ENCODE results near the gene TCF20.
A peak's percentile ranks its signal among the peaks of the same experiment; 100 is the strongest.

Gene TCF20

GRCh38 chr22:42270510-42271190 is at the start of gene TCF20:
Gene TCF20 (minus strand): TSS chr22:42270653. CDS start chr22:42215305, 55,348 bp downstream.
- peak; percentile 90 for DNase-seq

- no peak for DNase-seq
These were observed 48.9 kb upstream of the TCF20 start for GRCh38 chr22:42319386-42319785.

- DNase-seq, result no peak
These were observed 48.5 kb upstream of the TCF20 start for GRCh38 chr22:42318967-42319366.

DNA sequence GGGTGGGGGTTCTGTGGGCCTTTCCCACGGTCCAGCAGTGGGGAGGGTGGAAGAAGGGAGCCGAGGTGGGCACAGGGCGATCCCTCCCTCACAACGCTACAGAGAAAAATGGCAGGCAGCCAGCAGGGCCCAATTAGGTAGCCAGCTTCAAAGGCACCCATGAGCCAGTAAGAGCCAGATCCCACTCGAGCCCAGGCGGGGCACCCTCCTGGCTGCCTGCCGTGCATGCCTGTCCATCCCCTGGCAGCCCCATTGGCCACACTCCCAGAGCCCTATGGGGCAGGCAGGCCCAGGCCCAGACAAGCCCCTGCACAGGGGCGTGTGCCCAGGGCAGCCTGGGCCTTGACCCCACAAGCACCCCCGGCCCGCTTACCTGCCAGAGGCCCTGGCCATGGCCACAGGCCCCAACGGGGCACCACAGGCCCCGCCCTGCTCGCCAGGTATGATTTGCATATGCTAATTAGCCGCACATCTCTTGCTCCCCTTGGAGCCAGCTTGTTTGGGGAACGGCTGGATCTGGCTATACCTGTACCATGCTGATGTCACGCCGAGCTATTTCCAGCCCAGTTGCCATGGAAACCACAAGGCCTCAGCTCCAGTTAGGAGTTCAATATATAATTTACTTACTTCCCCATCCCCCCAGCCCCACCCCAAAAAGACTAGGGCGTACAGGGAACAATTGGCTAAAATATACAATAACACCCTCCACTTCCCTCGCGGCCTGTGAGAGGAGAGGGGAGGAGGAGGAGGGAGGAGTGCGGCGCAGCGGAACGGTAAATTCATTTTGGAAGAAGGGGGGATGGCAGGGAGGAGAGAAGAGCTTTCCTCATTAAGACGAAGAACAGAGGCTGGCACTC is 47.5 kb upstream of the TCF20 start:
- DNase-seq, result no peak

DNA sequence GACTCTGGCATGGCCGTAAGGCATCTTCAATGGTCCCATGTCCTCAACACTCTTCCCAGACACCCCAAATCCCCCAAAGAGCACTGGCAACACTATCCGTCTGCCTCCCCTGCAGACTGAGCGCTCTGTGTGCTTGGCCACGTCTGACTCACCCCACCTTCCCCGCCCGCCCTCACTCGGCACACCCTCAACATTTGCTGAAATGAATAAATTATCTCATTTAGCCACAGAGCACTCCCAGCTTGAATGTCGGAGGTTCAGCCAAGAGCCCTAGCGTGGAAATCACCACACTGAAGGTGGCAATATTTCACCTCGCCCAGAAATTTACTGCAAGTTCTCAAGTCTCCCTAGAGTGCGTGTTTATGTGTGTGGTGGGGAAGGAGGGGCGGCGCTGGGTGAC is 46.6 kb upstream of the TCF20 start:
- DNase-seq, result no peak

GRCh38 chr22:42315392-42315756 is 44.9 kb upstream of the TCF20 start:
- no peak for DNase-seq

DNA sequence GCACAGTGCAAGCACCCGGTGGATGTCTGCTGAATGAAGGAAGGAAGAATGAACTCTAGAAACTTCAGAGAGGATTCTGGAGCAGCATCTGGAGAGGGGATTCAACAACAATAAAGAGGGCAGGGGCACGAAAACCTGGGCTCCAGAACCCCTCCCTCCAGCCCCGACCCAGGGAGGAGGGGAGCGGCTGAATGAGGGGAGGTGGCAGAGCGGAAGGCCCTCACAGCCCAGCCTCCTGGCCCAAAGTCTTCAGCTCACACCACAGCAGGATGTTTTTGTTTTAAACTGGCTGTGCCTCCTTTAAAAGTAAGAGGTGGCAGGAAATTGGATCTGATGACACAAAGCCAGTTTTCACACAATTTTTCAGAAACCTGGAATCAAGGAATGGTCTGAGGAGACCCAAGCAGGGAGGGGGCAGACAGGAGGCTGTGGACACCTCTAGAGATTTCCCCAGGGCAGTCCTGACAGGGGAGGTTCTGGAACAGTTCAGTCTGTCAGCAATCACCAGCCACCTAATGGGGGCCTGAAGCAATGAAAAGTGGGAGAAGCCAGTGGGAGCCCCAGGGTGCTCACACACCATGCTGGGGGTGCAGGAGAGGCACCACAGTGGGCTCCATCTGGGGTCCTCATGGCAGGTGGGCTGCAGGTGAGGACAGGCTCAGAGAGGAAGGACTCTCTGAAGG is 44.4 kb upstream of the TCF20 start:
- DNase-seq, result no peak

DNA sequence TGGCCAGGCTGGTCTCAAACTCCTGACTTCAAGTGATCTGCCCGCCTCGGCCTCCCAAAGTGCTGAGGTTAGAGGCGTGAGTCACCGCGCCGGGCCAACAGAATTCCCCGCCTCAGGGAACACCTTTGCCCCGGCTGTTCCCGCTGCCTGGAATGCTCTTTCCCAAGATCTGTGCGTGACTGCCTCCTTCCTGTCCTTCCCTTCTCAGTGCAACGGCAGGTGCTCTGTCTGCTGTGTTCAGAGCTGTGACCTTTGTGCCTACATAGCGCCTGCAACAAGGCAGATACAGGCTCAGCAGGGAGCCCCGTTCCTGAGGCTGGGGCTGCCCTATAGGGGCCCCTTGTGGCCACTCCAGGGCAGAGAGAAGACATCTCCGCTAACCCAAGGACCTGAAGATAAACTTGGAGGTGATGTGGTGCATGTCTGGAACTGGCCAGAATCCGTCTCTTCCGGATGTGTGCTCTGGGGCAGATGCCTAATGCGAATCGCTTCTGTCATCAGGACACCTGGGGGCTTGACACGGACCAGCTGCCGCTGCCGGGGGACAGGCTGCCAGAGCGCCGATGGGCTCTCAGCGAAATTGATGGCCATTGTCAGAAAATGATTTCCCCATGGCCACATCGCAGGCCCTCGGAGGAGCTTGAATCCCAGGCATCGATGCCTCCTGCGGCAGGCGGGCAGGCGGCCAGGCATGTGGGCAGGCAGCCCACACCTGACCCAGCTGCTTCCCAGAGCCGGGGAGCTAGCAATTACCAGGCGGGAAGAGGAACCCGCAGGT is 43.5 kb upstream of the TCF20 start:
- DNase-seq, result peak; percentile 84

DNA sequence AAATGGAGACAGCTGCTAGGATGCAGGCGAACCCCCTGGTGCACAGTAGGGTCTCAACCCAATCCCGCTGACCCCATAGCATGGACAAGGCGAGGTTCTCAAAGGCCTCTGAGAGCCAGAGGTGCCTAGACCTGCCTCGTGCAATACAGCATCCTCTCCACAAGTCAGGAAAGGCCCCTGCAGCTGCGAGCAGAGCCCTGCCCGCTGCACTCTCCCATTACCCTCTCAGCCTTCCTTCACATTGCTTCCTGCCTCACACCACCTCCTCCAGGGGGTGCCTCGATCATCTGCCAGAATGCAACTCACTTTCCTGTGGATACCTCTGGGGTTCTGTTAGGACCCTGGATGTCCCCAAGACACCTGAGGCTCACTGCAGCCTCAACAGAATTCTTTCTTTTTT is 42.8 kb upstream of the TCF20 start:
- no peak for DNase-seq

- no peak for DNase-seq
These were observed 40.0 kb upstream of the TCF20 start for GRCh38 chr22:42310291-42311015.

GRCh38 chr22:42309865-42310264 is 39.4 kb upstream of the TCF20 start:
- no peak for DNase-seq

GRCh38 chr22:42308892-42309468 is 38.5 kb upstream of the TCF20 start:
- no peak for DNase-seq

DNA sequence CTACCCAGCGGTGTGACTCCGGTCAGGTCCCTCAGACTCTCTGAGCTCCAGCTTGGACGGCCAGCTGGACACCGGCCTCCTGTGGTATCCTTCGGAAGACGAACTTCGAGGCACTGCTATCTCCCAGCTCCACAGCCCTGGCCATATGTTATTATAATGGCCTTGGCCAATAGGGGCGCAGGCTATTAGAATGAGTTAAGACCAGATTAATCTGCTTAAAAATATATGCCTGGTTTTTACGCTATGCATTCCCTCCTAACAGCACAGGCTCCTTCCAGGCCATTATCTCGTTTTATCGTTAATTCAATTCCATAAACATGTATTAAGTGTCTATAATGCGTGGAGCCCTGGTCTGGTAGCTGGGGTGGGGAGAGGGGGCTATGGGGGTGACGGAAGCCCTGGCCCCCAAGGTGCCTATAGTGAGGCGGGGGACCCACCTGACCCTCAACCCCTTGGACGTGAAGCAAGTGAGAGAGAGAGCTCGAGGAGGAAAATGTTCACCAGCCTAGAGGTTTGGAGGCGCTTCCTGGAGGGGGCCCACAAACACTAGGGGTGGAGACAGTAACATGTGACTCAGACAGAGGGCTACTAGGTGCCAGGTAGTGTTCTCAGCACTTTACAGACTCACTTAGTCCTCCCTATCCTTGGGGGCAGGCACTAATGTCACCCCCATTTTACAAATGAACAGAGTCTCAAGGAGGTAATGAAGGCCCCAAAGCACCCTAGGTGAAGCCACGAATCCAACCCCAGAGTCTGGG is 37.5 kb upstream of the TCF20 start:
- no peak for DNase-seq

DNA sequence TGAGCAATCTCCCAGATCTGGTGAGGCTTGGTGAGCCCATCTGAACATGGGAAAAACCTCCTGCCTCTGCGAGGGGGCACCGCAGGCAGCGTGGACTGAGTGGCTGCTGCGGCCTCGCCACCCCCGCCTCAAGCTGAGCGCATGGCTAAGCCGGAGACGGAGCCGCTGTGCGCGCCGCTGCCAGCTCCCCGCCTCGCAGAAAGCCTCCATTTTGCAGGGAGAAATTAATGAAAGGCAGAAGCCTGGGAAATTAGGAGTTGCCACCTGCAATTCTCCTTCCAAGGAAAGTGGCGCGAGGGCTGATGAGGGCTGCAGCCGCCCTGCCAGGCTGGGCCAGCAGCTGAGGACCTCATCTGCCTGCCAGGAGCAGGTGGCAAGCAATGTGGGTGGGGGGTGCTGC is 35.6 kb upstream of the TCF20 start:
- DNase-seq, result no peak

GRCh38 chr22:42304324-42304790 is 33.9 kb upstream of the TCF20 start:
- no peak for DNase-seq

GRCh38 chr22:42303396-42304323 is 33.2 kb upstream of the TCF20 start:
- peak; percentile 66 for DNase-seq

DNA sequence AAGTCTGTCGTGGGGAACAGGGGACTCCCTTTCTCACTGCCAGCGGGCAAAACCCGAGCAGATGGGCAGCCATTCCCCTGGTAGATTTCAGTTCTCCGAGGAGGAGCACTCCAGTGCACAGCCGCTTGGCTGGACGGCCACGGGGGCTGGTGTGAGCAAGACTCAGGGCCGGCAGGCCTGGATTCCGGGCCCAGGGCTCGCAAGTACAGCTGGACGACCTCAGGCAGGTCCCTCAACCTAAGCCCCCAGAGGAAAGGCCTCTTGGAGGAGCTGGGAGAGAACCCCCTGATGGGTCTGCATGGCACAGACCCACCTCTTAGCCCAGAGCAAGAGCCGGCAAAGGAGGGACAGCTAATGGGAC is 31.3 kb upstream of the TCF20 start:
- DNase-seq, result no peak

DNA sequence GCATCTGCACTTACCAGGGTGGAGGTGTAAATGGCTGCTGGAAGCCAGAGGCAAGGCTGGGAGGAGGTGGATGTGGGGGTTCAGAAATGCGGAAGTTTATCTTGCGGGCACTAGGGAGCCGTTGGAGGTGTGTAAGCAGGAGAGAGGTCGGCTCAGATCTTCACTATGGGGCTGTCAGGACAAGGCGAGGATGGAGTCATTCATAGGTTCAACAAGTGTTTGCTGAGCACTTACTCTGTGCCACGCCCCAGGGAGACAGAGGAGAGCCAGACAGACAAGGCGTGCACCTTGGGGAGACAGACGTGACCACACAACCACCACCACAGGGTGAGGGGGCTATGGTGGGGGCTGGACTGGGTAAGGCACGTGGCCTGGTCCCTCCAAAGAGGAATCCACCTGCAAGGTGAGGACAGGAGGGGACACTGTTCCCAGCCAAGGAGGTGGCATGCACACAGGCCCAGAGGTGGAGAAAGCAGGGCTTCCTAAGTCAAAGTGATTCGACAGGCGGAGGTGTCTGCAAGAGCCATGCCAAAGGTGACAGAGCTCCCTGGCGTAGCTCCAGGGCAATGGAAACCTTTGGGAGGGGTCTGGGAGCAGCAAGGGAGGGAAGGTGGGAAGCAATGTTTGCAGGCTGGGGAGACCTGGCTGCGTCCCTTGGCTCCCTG is 30.8 kb upstream of the TCF20 start:
- no peak for DNase-seq

Measured in eye (tissue), 1 donor.